ENCODE data around the gene ZBTB20.

Gene ZBTB20

DNA sequence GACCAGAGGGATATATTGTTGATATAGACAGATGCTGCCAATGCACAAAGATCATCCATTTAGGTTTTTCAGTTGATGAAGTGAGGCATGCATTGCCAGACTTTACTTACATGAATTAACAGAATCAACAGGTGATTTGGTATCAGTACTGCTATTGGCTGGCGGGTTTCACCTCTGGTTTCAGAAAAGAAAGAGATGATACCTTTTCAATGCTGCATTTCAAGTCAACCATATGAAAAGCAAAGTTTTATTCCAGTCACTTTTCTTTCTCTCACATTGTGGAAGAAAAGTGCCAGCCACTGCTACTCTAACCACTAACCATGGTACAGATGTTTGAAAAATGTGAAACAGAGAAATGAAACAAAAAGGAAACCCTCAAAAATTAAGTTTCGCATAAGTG is 564.2 kb downstream of the ZBTB20 start:
- no peak for DNase-seq (ENCODE audit: low read depth in 3 of 3)

DNA sequence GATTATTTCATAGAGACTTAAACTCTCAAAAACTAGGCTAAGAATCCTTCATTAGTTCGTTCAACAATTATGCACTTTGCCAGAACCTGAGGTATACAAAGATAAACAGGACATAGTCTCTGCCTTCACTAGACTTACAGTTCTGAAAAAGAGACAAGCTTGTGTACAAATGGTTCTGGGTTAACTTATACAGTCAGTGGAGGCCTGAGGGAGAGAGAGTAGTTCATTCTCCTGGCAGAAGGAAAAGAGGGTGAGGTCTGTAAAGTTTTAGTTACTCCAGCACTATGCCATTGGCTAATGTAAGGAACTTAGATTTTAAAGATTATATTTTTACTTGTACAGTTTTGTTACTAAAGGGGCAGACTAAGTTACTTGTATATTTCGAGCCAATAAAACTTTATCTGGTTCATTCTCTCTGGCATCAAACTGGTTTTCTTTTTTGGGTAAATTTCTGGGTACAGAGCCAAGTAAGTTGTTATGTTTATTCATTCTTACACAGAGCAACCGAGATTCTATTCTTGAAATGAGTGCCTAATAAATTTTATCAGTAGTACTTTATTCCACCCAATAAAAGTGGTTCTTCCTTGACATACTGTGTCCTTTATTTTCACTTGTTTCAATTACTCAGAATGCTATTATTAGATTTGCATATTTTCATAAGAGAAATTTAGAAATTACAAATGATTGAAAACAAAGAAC is 574.6 kb downstream of the ZBTB20 start:
- no peak for DNase-seq (ENCODE audit: low read depth in 3 of 3)

DNA sequence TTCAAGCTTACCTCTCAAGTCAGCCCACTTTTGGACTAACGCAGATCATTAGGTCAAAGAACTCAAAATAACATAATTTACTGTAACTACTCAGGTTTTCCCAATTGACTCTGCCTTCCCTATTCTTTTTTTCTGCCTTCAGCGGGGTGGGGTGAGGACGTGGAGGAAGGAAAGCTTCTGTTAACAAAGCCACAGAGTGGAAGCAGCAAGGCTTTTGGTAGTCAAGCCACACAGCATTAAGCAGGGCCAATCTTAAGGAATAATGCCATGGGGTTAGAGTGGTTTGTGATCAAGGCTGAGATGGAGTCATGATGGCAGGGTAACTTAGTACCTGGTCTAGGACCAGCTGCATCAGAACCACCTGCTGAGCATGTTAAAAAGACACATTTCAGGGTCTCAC is 575.7 kb downstream of the ZBTB20 start:
- no peak for DNase-seq (ENCODE audit: low read depth in 3 of 3)

GRCh38 chr3:114569186-114569585 is 577.9 kb downstream of the ZBTB20 start:
- DNase-seq (ENCODE audit: low read depth in 3 of 3): no peak

DNA sequence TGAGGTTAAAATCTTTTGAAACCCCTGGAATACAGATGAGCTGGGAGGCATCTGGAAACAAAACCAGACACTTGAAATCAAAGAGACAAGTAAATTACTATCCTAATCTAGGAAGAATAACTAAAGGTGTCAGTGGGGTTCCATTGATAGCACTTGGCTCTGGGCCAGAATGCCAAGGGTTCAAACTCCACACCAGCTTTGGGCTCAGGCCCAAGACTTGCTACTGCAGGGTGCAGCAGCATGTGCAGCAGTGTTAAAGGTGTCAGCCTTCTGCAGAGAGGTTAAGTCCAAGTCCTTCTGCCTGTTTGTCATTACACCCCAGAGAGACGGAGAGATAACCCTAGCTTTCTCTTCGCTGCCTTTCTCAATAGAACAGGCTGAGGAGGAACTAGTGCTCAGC is 579.3 kb downstream of the ZBTB20 start:
- DNase-seq (ENCODE audit: low read depth in 3 of 3): no peak

GRCh38 chr3:114566767-114567166 is 580.3 kb downstream of the ZBTB20 start:
- DNase-seq (ENCODE audit: low read depth in 3 of 3): no peak

GRCh38 chr3:114566162-114566755 is 580.8 kb downstream of the ZBTB20 start:
- no peak for DNase-seq (ENCODE audit: low read depth in 3 of 3)

GRCh38 chr3:114565216-114565615 is 581.9 kb downstream of the ZBTB20 start:
- DNase-seq (ENCODE audit: low read depth in 3 of 3): no peak

DNA sequence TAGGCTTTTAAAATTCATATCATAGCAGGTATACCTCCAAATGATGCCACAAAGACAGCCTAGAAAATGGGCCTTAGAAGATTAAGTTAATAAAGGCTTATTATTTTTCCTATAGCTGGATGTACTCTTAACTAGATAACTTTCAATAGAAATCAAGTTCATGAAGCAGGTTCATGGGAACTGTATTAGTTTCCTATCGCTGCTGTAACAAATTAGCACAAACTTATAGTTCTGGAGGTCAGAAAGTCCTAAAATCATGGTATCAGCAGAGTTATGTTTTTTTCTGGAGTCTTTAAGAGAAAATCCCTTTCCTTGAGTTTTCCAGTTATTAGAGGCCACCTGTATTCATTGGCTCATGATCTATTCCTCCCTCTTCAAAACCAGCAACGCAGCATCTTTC is 583.4 kb downstream of the ZBTB20 start:
- no peak for DNase-seq (ENCODE audit: low read depth in 3 of 3)

DNA sequence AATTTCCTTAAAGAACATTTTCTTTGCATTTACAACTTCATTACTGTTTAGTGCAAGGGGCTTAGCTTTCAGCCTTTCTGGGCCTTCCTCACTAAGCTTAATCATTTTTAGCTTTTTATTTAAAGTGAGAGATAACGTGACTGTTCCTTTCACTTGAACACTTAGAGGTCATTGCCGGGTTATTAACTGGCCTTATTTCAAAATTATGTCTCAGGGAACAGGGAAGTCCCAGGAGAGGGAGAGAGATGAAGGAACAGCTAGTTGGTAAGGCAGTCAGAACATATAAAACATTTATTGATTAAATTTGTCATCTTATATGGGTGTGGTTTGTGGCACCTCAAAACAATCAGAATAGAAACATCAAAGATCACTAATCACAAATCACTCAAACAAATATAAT is 584.5 kb downstream of the ZBTB20 start:
- DNase-seq (ENCODE audit: low read depth in 3 of 3): no peak

DNA sequence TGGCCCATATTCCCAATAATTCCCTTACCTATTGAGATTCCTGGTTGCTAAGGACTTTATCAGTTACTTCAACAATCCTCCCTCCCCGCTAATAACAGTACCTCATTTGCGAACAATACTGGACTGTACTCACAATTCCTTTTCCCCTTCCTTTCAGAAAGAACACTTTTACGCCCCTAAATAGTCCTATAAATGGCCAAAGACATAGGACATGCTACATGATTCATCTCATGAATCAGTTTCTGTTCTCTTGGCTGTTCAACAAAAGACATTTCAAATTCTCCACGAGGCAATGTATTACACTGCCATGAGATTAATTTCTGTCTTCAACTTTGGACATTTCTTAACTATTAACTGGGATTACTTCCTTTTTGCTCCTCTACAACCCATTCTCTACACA is 588.8 kb downstream of the ZBTB20 start:
- no peak for DNase-seq (ENCODE audit: low read depth in 3 of 3)

- DNase-seq (ENCODE audit: low read depth in 3 of 3): no peak
Measured at GRCh38 chr3:114557791-114558190, 589.3 kb downstream of the ZBTB20 start.

DNA sequence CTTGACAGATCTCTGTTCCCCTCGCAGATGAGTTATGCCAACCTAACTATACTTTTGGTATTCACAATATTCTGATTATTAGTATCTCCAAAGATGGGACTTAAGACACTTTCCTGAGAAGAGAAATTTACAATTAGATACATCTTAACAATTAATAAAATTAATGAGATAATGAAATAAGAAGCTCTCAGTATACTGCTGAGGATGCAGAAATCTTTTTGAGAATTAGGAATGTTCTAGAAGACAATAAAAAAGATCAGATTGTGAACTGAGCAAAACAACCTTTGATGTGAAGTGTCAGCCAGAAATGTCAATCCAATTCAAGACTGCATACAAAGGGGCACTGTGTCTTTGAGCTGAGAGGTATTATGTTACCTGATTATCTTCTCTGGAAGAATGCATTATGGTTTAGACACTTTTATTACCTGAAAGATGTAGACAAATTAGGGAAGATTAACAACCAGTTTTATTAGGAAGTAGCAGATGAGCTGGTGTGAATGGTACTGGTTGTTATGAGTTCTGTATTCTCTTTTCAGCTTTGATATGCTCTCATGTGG is 590.4 kb downstream of the ZBTB20 start:
- DNase-seq (ENCODE audit: low read depth in 3 of 3): no peak

- no peak for DNase-seq (ENCODE audit: low read depth in 3 of 3)
Measured at GRCh38 chr3:114554731-114555130, 592.4 kb downstream of the ZBTB20 start.

GRCh38 chr3:114553949-114554593 is 593.0 kb downstream of the ZBTB20 start:
- no peak for DNase-seq (ENCODE audit: low read depth in 3 of 3)

- DNase-seq (ENCODE audit: low read depth in 3 of 3): no peak
Measured at GRCh38 chr3:114552527-114552812, 594.6 kb downstream of the ZBTB20 start.

DNA sequence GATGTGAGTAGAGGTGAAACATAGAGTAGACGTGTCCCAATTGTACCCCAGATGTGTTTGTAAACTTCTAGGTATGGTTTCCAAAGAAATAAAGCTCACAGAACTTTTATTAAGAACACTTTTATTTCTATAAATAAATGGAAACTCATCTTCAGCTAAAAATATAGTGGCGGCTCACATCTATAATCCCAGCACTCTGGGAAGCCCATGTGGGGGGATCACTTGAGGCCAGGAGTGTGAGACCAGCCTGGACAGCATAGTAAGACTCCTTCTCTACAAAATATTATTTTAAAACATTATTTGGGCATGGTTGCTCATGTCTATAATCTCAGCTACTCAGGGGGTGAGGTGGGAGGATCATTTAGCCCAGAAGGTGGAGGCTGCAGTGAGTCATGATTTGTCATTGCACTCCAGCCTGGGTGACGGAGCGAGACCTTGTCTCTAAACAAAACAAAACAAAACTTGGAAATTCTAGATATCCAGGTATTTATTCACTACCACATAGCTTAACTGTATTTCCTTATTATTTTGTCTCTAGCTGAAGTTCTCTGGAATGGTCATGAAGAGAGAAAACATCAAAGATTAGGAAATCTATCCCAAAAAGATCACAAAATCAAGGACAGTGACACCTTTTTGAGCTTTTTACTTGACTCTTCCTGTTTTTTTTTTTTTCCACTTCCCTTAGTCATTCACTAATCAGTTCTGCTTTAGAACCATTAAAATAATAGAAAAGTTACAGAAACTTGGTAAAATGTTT is 595.1 kb downstream of the ZBTB20 start:
- no peak for DNase-seq (ENCODE audit: low read depth in 3 of 3)

DNA sequence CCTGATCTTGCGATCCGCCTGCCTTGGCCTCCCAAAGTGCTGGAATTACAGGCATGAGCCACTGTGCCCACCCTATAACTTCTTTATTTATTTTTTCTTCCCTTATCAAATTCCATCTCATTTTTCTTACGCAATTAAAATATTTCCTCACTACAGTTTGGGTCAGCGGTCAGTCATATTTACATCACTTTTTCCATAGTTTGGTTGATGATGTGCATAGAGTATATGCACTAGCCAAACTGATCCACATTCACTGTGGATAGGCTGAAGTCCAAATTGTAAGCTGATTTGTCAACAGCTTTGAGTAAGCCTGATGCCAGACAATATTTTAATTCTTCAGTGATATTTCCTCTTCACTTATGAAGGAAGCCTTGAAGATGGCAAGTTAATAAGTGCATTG is 596.9 kb downstream of the ZBTB20 start:
- no peak for DNase-seq (ENCODE audit: low read depth in 3 of 3)

- no peak for DNase-seq (ENCODE audit: low read depth in 3 of 3)
Measured at GRCh38 chr3:114545193-114545592, 601.9 kb downstream of the ZBTB20 start.

DNA sequence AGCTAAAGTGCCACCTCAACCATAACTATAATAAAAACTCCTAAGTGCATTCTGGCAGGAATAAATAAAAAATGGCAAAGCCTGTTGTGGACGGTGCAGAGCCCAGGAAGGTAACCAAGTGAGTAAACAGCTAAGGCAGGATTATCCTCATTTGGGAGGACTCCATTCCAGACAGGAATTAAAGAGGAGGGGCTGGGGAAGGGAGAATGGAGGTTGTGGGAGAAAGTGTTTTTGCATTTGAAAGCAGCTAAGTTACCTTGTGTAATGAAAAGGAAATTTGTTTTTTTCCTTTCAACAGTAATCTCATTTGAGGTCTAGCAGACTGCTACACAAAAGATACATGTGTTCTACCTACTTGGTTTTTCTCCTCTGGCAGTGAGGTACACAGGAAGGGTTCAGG is 604.7 kb downstream of the ZBTB20 start:
- no peak for DNase-seq (ENCODE audit: low read depth in 3 of 3)

DNA sequence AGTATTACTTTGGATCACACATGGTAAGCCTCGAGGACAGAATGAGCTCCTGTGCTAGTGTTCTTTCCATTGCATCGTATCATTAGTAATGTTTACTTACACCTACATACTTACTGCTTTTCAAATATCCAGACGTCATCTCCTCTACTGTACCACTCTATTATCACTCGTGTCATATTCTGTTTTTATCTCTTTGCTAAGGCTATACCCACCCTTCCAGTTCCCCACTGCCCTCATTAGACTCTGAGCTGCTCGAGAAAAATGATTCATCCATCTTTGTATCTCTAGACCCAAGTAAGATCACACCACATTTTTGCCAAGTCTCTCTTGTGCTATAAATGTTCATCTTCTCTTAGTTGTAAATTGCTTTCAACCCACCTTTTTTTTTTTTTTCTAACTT is 607.6 kb downstream of the ZBTB20 start:
- no peak for DNase-seq (ENCODE audit: low read depth in 3 of 3)

DNA sequence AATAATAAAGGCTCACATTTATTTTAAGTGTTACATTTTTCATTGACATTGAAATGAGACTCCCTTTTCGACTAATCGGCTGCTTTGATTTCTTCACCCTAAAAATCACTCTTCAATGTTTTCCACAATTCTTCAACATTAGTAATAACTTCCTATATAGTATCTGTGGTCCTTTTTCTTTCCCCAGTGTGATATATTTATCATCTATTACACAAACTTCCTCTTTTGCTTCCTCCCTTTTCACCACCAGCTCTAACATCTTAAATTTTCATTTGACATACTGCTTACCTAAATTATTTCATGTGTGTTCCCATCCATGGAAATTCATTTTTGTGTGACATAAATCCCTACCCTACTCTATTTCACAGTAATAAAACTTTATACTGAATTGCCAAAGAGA is 608.9 kb downstream of the ZBTB20 start:
- no peak for DNase-seq (ENCODE audit: low read depth in 3 of 3)

DNA sequence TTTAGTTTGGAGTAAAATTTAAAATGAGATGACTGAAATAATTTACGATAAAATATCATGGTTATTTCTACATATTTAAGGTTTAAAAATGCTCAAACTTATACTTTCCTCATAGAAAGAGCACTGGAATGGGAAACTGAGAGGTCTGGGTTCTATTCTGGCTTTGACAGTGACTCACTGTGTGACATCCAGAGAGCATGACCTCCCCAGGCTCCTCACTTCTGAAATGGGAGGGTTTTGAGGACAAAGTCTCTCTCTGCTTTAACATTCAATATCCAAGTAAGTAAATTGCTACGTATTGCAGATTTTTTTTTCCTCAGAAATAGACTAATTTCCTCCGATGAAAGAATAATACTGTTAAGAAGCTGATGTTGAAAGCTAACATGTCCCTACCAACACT is 618.6 kb downstream of the ZBTB20 start:
- DNase-seq (ENCODE audit: low read depth in 3 of 3): no peak

Measured in stimulated activated CD4-positive, alpha-beta T cell treated with anti-CD3 and anti-CD28 coated beads, TNF-alpha, amount 100 ng/mL, for 48 hours (primary cell).